VCaP (cell line): ENCODE measurements around the gene CHODL.

Experiments
- H3K27ac ChIP-seq: fragments of 450-650 bp; 2 replicates; pipeline ENCODE4 v1.5.1; 2017
- TF ChIP-seq, protein P1 (sequence below): fragments of 450-650 bp; conservative IDR thresholded peaks from 2 replicates; pipeline ENCODE4 v1.5.1; 2017; ENCODE audit warnings: mild to moderate bottlenecking, moderate library complexity

The CHODL gene, protein sequence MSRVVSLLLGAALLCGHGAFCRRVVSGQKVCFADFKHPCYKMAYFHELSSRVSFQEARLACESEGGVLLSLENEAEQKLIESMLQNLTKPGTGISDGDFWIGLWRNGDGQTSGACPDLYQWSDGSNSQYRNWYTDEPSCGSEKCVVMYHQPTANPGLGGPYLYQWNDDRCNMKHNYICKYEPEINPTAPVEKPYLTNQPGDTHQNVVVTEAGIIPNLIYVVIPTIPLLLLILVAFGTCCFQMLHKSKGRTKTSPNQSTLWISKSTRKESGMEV

DNA sequence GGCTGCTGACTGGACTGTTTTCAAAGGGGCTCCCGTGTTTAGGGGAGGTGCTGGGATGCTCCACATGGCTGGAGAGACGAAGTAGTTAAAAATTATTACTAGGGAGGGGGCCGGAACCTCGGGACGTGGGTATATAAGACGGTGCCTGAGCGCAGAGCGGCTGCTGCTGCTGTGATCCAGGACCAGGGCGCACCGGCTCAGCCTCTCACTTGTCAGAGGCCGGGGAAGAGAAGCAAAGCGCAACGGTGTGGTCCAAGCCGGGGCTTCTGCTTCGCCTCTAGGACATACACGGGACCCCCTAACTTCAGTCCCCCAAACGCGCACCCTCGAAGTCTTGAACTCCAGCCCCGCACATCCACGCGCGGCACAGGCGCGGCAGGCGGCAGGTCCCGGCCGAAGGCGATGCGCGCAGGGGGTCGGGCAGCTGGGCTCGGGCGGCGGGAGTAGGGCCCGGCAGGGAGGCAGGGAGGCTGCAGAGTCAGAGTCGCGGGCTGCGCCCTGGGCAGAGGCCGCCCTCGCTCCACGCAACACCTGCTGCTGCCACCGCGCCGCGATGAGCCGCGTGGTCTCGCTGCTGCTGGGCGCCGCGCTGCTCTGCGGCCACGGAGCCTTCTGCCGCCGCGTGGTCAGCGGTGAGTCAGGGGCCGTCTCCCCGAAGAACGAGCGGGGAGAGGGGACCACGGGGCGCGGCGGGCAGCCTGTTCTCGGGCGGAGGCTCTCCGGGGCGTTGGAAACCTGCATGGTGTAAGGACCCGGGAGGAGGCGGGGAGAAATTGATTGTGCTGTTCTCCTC is at the start of gene CHODL:
CHODL (plus strand) TSS at position 163 of the 793 bp plus-strand sequence; CDS start at position 554, 391 bp downstream.
- no peak within 1 kb of the TSS for H3K27ac ChIP-seq
- TF ChIP-seq, protein P1, sequence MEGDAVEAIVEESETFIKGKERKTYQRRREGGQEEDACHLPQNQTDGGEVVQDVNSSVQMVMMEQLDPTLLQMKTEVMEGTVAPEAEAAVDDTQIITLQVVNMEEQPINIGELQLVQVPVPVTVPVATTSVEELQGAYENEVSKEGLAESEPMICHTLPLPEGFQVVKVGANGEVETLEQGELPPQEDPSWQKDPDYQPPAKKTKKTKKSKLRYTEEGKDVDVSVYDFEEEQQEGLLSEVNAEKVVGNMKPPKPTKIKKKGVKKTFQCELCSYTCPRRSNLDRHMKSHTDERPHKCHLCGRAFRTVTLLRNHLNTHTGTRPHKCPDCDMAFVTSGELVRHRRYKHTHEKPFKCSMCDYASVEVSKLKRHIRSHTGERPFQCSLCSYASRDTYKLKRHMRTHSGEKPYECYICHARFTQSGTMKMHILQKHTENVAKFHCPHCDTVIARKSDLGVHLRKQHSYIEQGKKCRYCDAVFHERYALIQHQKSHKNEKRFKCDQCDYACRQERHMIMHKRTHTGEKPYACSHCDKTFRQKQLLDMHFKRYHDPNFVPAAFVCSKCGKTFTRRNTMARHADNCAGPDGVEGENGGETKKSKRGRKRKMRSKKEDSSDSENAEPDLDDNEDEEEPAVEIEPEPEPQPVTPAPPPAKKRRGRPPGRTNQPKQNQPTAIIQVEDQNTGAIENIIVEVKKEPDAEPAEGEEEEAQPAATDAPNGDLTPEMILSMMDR, result no peak; the same call in 1 of the 2 replicates

DNA sequence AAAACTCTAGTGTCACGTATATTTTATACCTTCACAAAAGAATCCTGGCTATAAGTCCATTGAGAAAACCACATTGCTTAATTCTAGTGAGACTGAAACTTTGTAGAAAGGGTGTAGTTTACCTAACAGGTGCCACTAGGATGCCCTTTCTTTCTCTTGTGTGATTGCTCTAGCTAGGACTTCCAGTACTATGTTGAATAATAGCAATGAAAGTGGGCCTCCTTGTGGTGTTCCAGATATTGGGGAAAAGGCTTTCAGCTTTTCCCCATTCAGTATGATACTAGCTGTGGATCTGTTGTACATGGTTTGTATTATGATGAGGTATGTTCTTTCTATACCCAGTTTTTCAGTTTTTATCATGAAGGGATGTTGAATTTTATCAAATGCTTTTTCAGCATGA is 39.7 kb upstream of the CHODL start:
- TF ChIP-seq, protein P1, result peak; percentile 78

DNA sequence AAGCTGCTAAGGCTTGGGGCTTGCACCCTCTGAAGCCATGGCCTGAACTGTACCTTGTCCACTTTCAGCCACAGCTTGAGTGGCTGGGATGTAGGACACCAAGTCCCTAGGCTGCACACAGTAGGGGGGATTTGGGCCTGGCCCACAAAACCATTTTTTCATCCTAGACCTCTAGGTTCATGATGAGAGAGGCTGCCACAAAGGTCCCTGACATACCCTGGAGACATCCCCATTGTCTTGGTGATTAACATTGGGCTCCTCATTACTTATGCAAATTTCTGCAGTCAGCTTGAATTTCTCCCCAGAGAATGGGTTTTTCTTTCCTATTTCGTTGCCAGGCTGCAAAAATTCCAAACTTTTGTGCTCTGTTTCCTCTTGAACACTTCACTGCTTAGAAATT is 26.3 kb upstream of the CHODL start:
- TF ChIP-seq, protein P1, result no peak
- no peak overlapping the region for H3K27ac ChIP-seq

More for the DNA sequence above, 39.7 kb upstream of the CHODL start:
- no peak overlapping the region for H3K27ac ChIP-seq

DNA sequence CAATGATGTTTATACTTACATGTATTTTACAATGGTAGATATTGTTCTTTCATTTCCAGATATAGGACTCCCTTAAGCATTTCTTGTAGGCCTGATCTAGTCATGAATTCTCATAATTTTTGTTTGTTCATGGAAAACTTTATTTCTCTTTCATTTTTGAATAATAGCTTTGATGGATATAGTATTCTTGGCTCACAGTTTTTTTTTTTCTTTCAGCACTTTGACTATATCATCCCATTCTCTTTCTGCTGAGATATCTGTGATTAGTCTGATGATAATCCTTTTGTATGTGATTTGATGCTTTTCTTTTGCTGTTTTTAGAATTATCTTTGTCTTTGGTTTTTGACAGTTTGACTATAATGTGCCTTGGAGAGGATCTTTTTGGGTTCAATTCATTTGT is 24.1 kb upstream of the CHODL start:
- no peak overlapping the region for H3K27ac ChIP-seq
- TF ChIP-seq, protein P1, result no peak

DNA sequence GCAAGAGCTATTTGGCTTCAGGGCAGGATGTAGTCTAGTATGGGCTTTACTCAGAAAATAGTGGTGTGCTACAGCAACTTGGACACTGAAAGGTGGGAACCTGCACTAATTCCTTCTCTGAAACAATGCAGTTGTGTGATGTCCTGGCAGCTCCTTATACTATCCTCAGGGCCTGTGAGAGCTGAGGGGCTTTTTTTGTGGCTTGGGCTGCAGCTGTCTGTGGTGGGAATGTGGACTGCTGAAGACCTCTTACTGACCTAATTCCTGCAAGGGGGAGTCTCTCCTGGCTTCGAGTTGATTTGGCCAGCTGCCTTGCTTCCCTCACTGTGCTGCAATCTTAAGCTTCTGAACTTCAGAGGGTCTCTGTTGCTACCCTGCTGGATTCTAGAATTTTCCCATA is 22.3 kb upstream of the CHODL start:
- TF ChIP-seq, protein P1, result no peak
- no peak overlapping the region for H3K27ac ChIP-seq

DNA sequence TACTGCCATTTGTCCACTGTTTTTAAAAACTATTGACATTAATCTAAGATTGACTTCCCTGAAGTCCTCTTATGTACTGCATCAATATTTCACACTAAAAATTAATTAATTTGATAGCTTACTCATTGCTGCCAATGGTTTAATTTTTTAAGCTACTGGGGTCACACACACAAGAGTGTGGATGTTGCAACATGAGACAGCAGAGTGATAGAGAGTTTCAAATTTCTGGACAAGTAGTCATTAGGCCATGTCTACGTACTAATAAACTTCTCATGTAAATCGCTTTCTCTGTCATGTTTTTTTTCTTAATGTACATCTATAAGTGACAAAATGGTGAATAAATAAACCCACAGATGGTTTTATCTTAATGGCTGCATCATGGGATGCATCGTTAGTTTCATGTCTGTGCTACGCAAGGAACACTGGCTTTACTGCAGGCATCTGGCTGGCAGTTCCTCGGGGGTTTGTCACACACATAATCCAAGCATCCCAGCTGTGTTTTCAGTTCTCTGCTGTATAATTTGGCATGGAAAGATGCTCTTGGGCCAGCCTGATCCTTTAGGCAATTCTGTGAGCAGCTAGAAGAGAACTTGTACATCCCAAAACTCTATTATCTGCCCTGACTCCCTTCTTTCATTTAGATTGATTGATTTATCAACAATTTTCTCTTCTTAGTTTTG is 16.4 kb upstream of the CHODL start:
- TF ChIP-seq, protein P1, result no peak
- no peak overlapping the region for H3K27ac ChIP-seq

DNA sequence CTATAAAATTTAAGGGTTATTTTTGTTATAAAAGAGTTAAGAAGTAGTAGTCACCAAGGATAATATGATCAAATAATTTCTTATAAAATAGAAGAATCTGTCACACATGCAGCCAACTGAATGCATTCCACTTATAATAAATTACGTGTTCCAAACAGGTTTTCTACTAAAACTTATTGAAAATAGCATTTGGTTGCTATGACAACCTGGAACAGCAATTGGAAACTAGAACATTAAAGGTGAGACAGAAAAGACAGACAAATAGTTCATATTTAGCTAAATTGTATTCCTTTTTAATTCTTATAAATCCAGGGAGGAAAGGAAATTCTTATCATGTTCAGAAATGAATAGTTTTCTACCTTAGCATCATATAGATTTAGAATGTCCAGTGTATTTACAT is 9.1 kb upstream of the CHODL start:
- TF ChIP-seq, protein P1, result no peak
- no peak overlapping the region for H3K27ac ChIP-seq
